BJ (cell line): ENCODE results near the gene FOXO6. TPM values are rescaled to one million over a fixed set of nuclear protein-coding genes. Genes with fewer than 3 reads are reported as not detected.

Experiments used
- CTCF ChIA-PET: fragments of 350-600 bp; formaldehyde crosslinking; extraction: SDS; loops from one replicate; lab custom pipeline; 2021; ENCODE audit warnings: antibody characterized with exemption, inconsistent platforms; lab: Yijun Ruan, JAX
- POLR2A ChIA-PET: fragments of 300-600 bp; sonication (Branson Sonifier 250); formaldehyde crosslinking; extraction: SDS; loops from one replicate; lab custom pipeline; 2021; ENCODE audit warnings: antibody characterized with exemption; lab: Charles Lee
- DNase-seq: peaks from one replicate; pipeline ENCODE4 v3.0.0-alpha.2; 2011; ENCODE audit warnings: low read depth
- H3K27me3 ChIP-seq: 2 replicates; pipeline ENCODE4 v1.6.0; 2011; ENCODE audit warnings: low read length; ENCODE audit not compliant: control insufficient read depth, insufficient read depth
- H3K36me3 ChIP-seq: 2 replicates; pipeline ENCODE4 v1.5.1; 2011; ENCODE audit warnings: low read length; ENCODE audit not compliant: control insufficient read depth, insufficient read depth
- H3K4me3 ChIP-seq: 2 replicates; pipeline ENCODE4 v1.5.1; 2011; ENCODE audit warnings: low read depth, mild to moderate bottlenecking, control low read depth, low read length
- CTCF ChIP-seq: IDR thresholded peaks from 2 replicates; pipeline ENCODE4 v1.5.1; 2011; ENCODE audit warnings: low read depth, mild to moderate bottlenecking, control low read depth, inconsistent platforms, low read length, moderate library complexity; ENCODE audit not compliant: insufficient read depth
- polyA plus RNA-seq: library from polyadenylated mRNA; depleted of rRNA; stranded (reverse); fragments of >200 nt; gene quantifications from 2 replicates; pipeline ENCODE4 v1.2.3, GENCODE V29; 2011

The FOXO6 gene
- polyA plus RNA-seq, 1 experiment = 0.02 TPM

- ChIA-PET CTCF (interaction anchor here (0.5 to 1.4 kb wide), 2 partner anchors 15 to 1433 kb away, joined by 3 read pairs; partner anchors contain the start of gene FOXO6), POLR2A (no interaction called here)
- no peaks in the 10 kb centered on the region for H3K36me3 ChIP-seq
- DNase-seq = no peak
- H3K27me3 ChIP-seq = peaks cover 5% of the 10 kb centered on the region
- no peak overlapping the region for H3K4me3 ChIP-seq
- TF ChIP-seq CTCF = no peak
These were observed 15.7 kb upstream of the FOXO6 start for GRCh38 chr1:41345434-41346075.

- ChIA-PET CTCF (interaction anchor here (0.7 kb wide), 1 partner anchor 24 kb away, joined by 3 read pairs; no protein-coding TSS in a partner anchor), POLR2A (no interaction called here)
- Histone ChIP-seq H3K27me3 (peaks cover 5% of the 10 kb centered on the region), H3K36me3 (no peaks in the 10 kb centered on the region), H3K4me3 (no peak overlapping the region)
- DNase-seq = no peak
- TF ChIP-seq CTCF = no peak
These were observed 14.0 kb upstream of the FOXO6 start for GRCh38 chr1:41347276-41347675.

- ChIA-PET CTCF (interaction anchor here (0.5 kb wide), 1 partner anchor 1191 kb away, joined by 3 read pairs; no protein-coding TSS in a partner anchor), POLR2A (no interaction called here)
- no peak for DNase-seq
- TF ChIP-seq CTCF = no peak
- H3K4me3 ChIP-seq = no peak overlapping the region
- no peaks in the 10 kb centered on the region for H3K36me3 ChIP-seq
- peaks cover 5% of the 10 kb centered on the region for H3K27me3 ChIP-seq
These were observed 12.8 kb upstream of the FOXO6 start for GRCh38 chr1:41348394-41348793.

GRCh38 chr1:41349361-41350054, 11.7 kb upstream of the FOXO6 start:
- H3K27me3 ChIP-seq = peaks cover 5% of the 10 kb centered on the region
- ChIA-PET CTCF (no interaction called here), POLR2A (no interaction called here)
- H3K36me3 ChIP-seq = no peaks in the 10 kb centered on the region
- no peak for TF ChIP-seq CTCF
- DNase-seq = no peak
- H3K4me3 ChIP-seq = no peak overlapping the region

- TF ChIP-seq CTCF = no peak
- ChIA-PET CTCF (no interaction called here), POLR2A (no interaction called here)
- H3K27me3 ChIP-seq = peaks cover 5% of the 10 kb centered on the region
- no peaks in the 10 kb centered on the region for H3K36me3 ChIP-seq
- no peak for DNase-seq
- no peak overlapping the region for H3K4me3 ChIP-seq
These were observed 11.2 kb upstream of the FOXO6 start for GRCh38 chr1:41350055-41350378.
